DOHH2 (cell line): ENCODE data around the gene CCL13.

ENCODE experiments used
- EZH2phosphoT487 ChIP-seq: fragments of 200-600 bp; sonication (generic); IDR thresholded peaks from 2 replicates; pipeline ENCODE4 v1.6.1; 2017; ENCODE audit warnings: borderline replicate concordance, mild to moderate bottlenecking, antibody characterized with exemption, low read length, moderate library complexity, mixed read lengths
- TF ChIP-seq, protein P1 (sequence below): fragments of 200-600 bp; sonication (generic); IDR thresholded peaks from one replicate; pipeline ENCODE4 v1.5.1; 2014; ENCODE audit warnings: antibody characterized with exemption, mild to moderate bottlenecking, low read depth, low read length; ENCODE audit not compliant: poor library complexity, severe bottlenecking

DNA sequence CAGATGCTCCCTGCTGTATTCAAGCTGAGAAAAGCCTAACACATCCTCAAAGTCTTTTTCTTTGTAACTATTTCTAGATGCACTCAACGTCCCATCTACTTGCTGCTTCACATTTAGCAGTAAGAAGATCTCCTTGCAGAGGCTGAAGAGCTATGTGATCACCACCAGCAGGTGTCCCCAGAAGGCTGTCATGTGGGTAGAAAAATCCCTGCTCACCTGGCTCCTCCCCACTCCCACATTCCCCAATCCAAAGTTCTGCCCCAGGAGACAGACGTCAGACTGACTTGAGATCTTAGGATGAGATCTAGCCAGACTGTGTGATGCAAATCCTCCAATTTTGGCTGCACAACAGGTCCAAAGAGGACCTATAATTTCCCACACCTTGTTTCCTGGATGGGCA lies 1.1 kb downstream of the CCL13 start:
- TF ChIP-seq, protein P1, sequence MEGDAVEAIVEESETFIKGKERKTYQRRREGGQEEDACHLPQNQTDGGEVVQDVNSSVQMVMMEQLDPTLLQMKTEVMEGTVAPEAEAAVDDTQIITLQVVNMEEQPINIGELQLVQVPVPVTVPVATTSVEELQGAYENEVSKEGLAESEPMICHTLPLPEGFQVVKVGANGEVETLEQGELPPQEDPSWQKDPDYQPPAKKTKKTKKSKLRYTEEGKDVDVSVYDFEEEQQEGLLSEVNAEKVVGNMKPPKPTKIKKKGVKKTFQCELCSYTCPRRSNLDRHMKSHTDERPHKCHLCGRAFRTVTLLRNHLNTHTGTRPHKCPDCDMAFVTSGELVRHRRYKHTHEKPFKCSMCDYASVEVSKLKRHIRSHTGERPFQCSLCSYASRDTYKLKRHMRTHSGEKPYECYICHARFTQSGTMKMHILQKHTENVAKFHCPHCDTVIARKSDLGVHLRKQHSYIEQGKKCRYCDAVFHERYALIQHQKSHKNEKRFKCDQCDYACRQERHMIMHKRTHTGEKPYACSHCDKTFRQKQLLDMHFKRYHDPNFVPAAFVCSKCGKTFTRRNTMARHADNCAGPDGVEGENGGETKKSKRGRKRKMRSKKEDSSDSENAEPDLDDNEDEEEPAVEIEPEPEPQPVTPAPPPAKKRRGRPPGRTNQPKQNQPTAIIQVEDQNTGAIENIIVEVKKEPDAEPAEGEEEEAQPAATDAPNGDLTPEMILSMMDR = no peak
- no peak for TF ChIP-seq EZH2phosphoT487
